ENCODE measurements around the gene ANO9.

DNA sequence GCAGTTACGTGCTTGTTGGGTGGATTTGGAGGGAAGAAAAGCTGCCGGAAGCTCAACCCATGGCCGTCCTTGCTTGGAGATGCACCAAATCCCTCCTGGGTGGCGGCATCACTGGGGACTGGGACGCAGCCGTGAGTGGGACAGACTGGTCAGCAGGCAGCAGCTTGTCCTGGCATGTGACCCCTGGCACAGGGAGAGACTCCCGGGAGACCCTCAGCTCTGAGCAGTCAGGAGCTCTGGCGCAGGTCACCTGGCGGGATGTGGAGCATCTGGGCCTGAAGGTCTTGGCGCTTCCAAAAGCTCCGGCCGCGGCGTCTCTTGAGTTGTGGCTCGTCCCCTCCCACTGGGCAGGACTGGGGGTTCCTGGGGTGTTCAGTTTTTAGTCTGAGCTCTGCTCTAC is 34.6 kb upstream of the ANO9 start:
- TF ChIP-seq, protein P1, sequence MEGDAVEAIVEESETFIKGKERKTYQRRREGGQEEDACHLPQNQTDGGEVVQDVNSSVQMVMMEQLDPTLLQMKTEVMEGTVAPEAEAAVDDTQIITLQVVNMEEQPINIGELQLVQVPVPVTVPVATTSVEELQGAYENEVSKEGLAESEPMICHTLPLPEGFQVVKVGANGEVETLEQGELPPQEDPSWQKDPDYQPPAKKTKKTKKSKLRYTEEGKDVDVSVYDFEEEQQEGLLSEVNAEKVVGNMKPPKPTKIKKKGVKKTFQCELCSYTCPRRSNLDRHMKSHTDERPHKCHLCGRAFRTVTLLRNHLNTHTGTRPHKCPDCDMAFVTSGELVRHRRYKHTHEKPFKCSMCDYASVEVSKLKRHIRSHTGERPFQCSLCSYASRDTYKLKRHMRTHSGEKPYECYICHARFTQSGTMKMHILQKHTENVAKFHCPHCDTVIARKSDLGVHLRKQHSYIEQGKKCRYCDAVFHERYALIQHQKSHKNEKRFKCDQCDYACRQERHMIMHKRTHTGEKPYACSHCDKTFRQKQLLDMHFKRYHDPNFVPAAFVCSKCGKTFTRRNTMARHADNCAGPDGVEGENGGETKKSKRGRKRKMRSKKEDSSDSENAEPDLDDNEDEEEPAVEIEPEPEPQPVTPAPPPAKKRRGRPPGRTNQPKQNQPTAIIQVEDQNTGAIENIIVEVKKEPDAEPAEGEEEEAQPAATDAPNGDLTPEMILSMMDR (IDR thresholded peaks at IDR 0.05; ENCODE audit: low read depth, low read length, missing input control), result no peak
- TF ChIP-seq, protein P2, sequence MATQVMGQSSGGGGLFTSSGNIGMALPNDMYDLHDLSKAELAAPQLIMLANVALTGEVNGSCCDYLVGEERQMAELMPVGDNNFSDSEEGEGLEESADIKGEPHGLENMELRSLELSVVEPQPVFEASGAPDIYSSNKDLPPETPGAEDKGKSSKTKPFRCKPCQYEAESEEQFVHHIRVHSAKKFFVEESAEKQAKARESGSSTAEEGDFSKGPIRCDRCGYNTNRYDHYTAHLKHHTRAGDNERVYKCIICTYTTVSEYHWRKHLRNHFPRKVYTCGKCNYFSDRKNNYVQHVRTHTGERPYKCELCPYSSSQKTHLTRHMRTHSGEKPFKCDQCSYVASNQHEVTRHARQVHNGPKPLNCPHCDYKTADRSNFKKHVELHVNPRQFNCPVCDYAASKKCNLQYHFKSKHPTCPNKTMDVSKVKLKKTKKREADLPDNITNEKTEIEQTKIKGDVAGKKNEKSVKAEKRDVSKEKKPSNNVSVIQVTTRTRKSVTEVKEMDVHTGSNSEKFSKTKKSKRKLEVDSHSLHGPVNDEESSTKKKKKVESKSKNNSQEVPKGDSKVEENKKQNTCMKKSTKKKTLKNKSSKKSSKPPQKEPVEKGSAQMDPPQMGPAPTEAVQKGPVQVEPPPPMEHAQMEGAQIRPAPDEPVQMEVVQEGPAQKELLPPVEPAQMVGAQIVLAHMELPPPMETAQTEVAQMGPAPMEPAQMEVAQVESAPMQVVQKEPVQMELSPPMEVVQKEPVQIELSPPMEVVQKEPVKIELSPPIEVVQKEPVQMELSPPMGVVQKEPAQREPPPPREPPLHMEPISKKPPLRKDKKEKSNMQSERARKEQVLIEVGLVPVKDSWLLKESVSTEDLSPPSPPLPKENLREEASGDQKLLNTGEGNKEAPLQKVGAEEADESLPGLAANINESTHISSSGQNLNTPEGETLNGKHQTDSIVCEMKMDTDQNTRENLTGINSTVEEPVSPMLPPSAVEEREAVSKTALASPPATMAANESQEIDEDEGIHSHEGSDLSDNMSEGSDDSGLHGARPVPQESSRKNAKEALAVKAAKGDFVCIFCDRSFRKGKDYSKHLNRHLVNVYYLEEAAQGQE (IDR thresholded peaks at IDR 0.05), result no peak
- TF ChIP-seq GABPA (IDR thresholded peaks at IDR 0.05 in 1 of 2, conservative IDR thresholded peaks at IDR 0.05 in 1 of 2) (no peak), RXRA (IDR thresholded peaks at IDR 0.05) (no peak), JUND (IDR thresholded peaks at IDR 0.05) (no peak), RAD21 (IDR thresholded peaks at IDR 0.05) (no peak), EGR1 (IDR thresholded peaks at IDR 0.05; ENCODE audit: low read depth in 2 of 2) (no peak), TAF1 (conservative IDR thresholded peaks at IDR 0.05) (no peak), HNF4A (conservative IDR thresholded peaks at IDR 0.05) (no peak), NR2F2 (IDR thresholded peaks at IDR 0.05) (no peak), YY1 (IDR thresholded peaks at IDR 0.05) (no peak)
- TF ChIP-seq, protein P3, sequence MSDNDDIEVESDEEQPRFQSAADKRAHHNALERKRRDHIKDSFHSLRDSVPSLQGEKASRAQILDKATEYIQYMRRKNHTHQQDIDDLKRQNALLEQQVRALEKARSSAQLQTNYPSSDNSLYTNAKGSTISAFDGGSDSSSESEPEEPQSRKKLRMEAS (IDR thresholded peaks at IDR 0.05), result no peak
- TF ChIP-seq, protein P4, sequence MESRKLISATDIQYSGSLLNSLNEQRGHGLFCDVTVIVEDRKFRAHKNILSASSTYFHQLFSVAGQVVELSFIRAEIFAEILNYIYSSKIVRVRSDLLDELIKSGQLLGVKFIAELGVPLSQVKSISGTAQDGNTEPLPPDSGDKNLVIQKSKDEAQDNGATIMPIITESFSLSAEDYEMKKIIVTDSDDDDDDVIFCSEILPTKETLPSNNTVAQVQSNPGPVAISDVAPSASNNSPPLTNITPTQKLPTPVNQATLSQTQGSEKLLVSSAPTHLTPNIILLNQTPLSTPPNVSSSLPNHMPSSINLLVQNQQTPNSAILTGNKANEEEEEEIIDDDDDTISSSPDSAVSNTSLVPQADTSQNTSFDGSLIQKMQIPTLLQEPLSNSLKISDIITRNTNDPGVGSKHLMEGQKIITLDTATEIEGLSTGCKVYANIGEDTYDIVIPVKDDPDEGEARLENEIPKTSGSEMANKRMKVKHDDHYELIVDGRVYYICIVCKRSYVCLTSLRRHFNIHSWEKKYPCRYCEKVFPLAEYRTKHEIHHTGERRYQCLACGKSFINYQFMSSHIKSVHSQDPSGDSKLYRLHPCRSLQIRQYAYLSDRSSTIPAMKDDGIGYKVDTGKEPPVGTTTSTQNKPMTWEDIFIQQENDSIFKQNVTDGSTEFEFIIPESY (IDR thresholded peaks at IDR 0.05), result no peak
- TF ChIP-seq, protein P5, sequence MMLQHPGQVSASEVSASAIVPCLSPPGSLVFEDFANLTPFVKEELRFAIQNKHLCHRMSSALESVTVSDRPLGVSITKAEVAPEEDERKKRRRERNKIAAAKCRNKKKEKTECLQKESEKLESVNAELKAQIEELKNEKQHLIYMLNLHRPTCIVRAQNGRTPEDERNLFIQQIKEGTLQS (IDR thresholded peaks at IDR 0.05), result no peak

Data from liver (tissue), 3 donors.